ENCODE measurements around the gene CTBP2. TPM values are rescaled to one million over a fixed set of nuclear protein-coding genes. Genes with fewer than 3 reads are reported as not detected.

CTBP2 gene
- total RNA-seq, 2 experiments from 2014 or later, result 0.40 TPM; not detected in 1

DNA sequence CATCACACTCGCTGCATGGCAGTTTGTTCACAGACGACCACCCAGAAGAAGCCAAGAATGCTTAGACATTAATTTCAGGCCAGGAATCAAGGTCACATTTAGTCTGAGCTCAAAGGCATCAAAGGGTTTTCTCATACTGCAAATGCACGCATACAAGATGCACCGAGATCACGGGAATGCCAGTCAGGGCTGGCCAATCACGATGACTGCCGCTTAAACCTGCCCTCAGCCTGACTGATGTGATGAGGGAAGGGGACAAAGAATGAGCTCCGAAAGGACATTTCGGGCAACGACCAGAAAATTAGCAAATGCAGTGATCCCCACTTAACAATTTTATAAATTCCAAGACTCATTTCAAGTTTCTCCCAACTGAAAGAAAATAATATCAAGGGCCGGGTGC lies 20.2 kb downstream of the CTBP2 start:
- ChIA-PET POLR2A (no interaction called here), CTCF (no interaction called here)
- H3K4me1 Mint-ChIP-seq, result no peaks in the 10 kb centered on the region

DNA sequence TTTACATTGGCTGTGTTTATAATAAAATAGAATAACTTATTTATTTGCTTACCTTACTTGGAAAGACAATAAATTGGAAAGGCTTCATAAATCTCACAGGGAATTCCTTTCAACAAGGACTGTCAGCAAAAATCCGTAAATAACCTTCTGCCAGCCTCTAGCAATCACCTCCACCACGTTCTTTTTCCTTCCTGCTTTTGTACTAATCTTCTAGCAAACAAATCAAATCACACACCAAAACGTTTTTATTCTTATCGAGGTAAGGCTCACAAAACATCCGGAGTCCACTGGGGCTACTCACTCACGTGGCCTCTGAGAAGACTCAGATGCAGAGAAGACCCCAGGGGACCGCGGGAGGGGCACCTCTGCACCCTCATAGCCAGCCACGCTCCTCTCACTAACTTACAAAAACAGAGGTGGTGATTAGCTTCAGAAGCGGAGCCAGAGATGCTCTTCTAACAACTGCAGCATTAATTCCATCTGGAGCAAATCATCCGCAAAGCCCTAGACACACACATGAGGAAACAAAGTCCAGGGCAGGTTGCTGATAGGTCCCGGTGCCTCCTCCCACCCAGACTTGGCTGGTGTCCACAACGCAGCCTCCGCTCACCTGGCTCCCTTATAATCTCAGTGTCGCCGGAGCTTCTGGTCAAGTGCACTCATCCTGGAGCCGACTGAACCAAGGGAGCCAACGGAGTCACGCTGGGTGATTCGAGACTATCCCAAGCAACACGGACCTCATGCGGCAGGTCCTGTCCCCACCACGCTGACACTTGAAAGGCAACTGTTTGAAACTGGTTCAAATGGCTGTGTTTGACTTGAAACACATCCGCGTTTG lies 22.5 kb downstream of the CTBP2 start:
- H3K36me3 Mint-ChIP-seq (ENCODE audit: low read depth), result no peaks in the 10 kb centered on the region
- no peaks in the 10 kb centered on the region for H3K9me3 Mint-ChIP-seq
- no peaks in the 10 kb centered on the region for H3K27me3 Mint-ChIP-seq
- no peaks in the 10 kb centered on the region for H3K4me1 Mint-ChIP-seq
- no peak overlapping the region for H3K27ac Mint-ChIP-seq
- CTCF ChIA-PET, result no interaction called here
- H3K4me3 Mint-ChIP-seq, result no peak overlapping the region
- POLR2A ChIA-PET, result no interaction called here
- no peak for DNase-seq

More for the DNA sequence above, 20.2 kb downstream of the CTBP2 start:
- no peaks in the 10 kb centered on the region for H3K36me3 Mint-ChIP-seq (ENCODE audit: low read depth)
- no peak overlapping the region for H3K27ac Mint-ChIP-seq
- no peaks in the 10 kb centered on the region for H3K9me3 Mint-ChIP-seq
- no peak overlapping the region for H3K4me3 Mint-ChIP-seq
- no peak for DNase-seq
- peaks cover 13% of the 10 kb centered on the region for H3K27me3 Mint-ChIP-seq

GRCh38 chr10:125136087-125136486 lies 24.3 kb downstream of the CTBP2 start:
- Mint-ChIP-seq H3K27me3 (no peaks in the 10 kb centered on the region), H3K36me3 (ENCODE audit: low read depth) (no peaks in the 10 kb centered on the region), H3K4me3 (no peak overlapping the region), H3K9me3 (no peaks in the 10 kb centered on the region), H3K27ac (no peak overlapping the region), H3K4me1 (no peaks in the 10 kb centered on the region)
- ChIA-PET CTCF (interaction anchor here (1.1 kb wide), 1 partner anchor 12 kb away, joined by 3 read pairs; no protein-coding TSS in a partner anchor), POLR2A (no interaction called here)
- no peak for DNase-seq

GRCh38 chr10:125135771-125136035 lies 24.7 kb downstream of the CTBP2 start:
- no peak for DNase-seq
- no peaks in the 10 kb centered on the region for H3K27me3 Mint-ChIP-seq
- no peak overlapping the region for H3K27ac Mint-ChIP-seq
- no peaks in the 10 kb centered on the region for H3K4me1 Mint-ChIP-seq
- H3K9me3 Mint-ChIP-seq, result no peaks in the 10 kb centered on the region
- H3K36me3 Mint-ChIP-seq (ENCODE audit: low read depth), result no peaks in the 10 kb centered on the region
- CTCF ChIA-PET, result interaction anchor here (0.7 to 1.1 kb wide), 2 partner anchors 12 to 19 kb away, joined by 3 to 4 read pairs; no protein-coding TSS in a partner anchor
- H3K4me3 Mint-ChIP-seq, result no peak overlapping the region
- POLR2A ChIA-PET, result no interaction called here

- no peaks in the 10 kb centered on the region for H3K36me3 Mint-ChIP-seq (ENCODE audit: low read depth)
- H3K27ac Mint-ChIP-seq, result no peak overlapping the region
- H3K4me3 Mint-ChIP-seq, result no peak overlapping the region
- ChIA-PET CTCF (interaction anchor here (0.7 to 1.1 kb wide), 2 partner anchors 12 to 19 kb away, joined by 3 to 4 read pairs; no protein-coding TSS in a partner anchor), POLR2A (no interaction called here)
- H3K27me3 Mint-ChIP-seq, result no peaks in the 10 kb centered on the region
- no peak for DNase-seq
- no peaks in the 10 kb centered on the region for H3K4me1 Mint-ChIP-seq
- H3K9me3 Mint-ChIP-seq, result no peaks in the 10 kb centered on the region
Observed at GRCh38 chr10:125134916-125135770, 25.2 kb downstream of the CTBP2 start.

GRCh38 chr10:125134483-125134848 lies 25.9 kb downstream of the CTBP2 start:
- Mint-ChIP-seq H3K36me3 (ENCODE audit: low read depth) (no peaks in the 10 kb centered on the region), H3K4me1 (no peaks in the 10 kb centered on the region), H3K9me3 (no peaks in the 10 kb centered on the region), H3K4me3 (no peak overlapping the region), H3K27me3 (no peaks in the 10 kb centered on the region), H3K27ac (no peak overlapping the region)
- POLR2A ChIA-PET, result no interaction called here
- CTCF ChIA-PET, result no interaction called here
- no peak for DNase-seq

- H3K27ac Mint-ChIP-seq, result no peak overlapping the region
- ChIA-PET CTCF (no interaction called here), POLR2A (no interaction called here)
- H3K4me3 Mint-ChIP-seq, result no peak overlapping the region
- DNase-seq, result no peak
- H3K9me3 Mint-ChIP-seq, result no peaks in the 10 kb centered on the region
- no peaks in the 10 kb centered on the region for H3K4me1 Mint-ChIP-seq
- H3K27me3 Mint-ChIP-seq, result no peaks in the 10 kb centered on the region
- H3K36me3 Mint-ChIP-seq (ENCODE audit: low read depth), result no peaks in the 10 kb centered on the region
Observed at GRCh38 chr10:125133696-125134482, 26.5 kb downstream of the CTBP2 start.

- Mint-ChIP-seq H3K27me3 (no peaks in the 10 kb centered on the region), H3K4me3 (no peak overlapping the region), H3K9me3 (no peaks in the 10 kb centered on the region), H3K36me3 (ENCODE audit: low read depth) (no peaks in the 10 kb centered on the region), H3K4me1 (no peaks in the 10 kb centered on the region), H3K27ac (no peak overlapping the region)
- POLR2A ChIA-PET, result no interaction called here
- CTCF ChIA-PET, result interaction anchor here (0.7 kb wide), 1 partner anchor 605 kb away, joined by 4 read pairs; no protein-coding TSS in a partner anchor
- DNase-seq, result no peak
Observed at GRCh38 chr10:125132344-125132743, 28.0 kb downstream of the CTBP2 start.

GRCh38 chr10:125130916-125131315 lies 29.4 kb downstream of the CTBP2 start:
- CTCF ChIA-PET, result no interaction called here
- no peak overlapping the region for H3K27ac Mint-ChIP-seq
- H3K27me3 Mint-ChIP-seq, result no peaks in the 10 kb centered on the region
- H3K36me3 Mint-ChIP-seq (ENCODE audit: low read depth), result no peaks in the 10 kb centered on the region
- POLR2A ChIA-PET, result no interaction called here
- H3K9me3 Mint-ChIP-seq, result no peaks in the 10 kb centered on the region
- no peak overlapping the region for H3K4me3 Mint-ChIP-seq
- DNase-seq, result no peak
- H3K4me1 Mint-ChIP-seq, result no peaks in the 10 kb centered on the region

DNA sequence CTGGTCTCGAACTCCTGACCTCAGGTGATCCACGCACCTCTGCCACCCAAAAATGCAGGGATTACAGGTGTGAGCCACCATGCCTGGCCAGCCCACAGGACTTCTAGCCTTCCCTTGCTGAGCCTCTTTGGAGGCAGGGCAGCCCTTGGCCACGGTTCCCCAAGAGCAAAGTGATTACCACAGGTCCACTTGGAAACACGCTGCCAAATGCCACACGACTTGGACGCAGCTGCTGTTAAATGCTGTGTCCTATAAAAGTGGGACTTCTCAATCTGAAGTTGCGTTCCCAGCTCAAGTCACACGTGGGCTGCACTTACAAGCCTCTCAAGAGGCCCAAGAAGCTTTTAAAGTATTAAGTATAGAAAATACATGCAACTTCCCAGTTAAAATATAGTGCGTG lies 30.1 kb downstream of the CTBP2 start:
- no peak overlapping the region for H3K4me3 Mint-ChIP-seq
- H3K36me3 Mint-ChIP-seq (ENCODE audit: low read depth), result no peaks in the 10 kb centered on the region

DNA sequence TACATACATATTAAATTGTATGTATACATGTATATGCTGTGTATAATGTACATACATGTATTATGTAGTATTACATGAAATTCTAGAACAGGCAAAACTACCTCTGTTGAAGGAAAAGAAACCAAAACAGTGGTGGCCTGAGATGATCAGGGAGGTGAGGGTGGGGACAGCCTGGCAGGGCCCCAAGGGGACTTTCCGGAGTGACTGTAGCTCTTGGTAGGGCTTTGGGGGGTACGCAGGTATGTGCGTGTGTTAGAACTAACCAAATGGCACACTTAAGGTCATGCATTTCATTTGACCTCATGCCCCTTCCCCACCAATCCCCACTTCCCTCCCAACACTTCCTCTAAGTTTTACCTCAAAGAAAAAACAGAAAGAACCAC lies 31.3 kb downstream of the CTBP2 start:
- no peak overlapping the region for H3K27ac Mint-ChIP-seq
- ChIA-PET POLR2A (no interaction called here), CTCF (no interaction called here)
- H3K36me3 Mint-ChIP-seq (ENCODE audit: low read depth), result no peaks in the 10 kb centered on the region
- H3K4me3 Mint-ChIP-seq, result no peak overlapping the region
- no peaks in the 10 kb centered on the region for H3K9me3 Mint-ChIP-seq
- H3K27me3 Mint-ChIP-seq, result no peaks in the 10 kb centered on the region
- no peaks in the 10 kb centered on the region for H3K4me1 Mint-ChIP-seq
- no peak for DNase-seq

More for the DNA sequence above, 30.1 kb downstream of the CTBP2 start:
- H3K4me1 Mint-ChIP-seq, result no peaks in the 10 kb centered on the region
- no peak for DNase-seq
- no peaks in the 10 kb centered on the region for H3K27me3 Mint-ChIP-seq
- POLR2A ChIA-PET, result no interaction called here
- no peaks in the 10 kb centered on the region for H3K9me3 Mint-ChIP-seq
- CTCF ChIA-PET, result no interaction called here
- H3K27ac Mint-ChIP-seq, result no peak overlapping the region

- H3K27ac Mint-ChIP-seq, result no peak overlapping the region
- no peak overlapping the region for H3K4me3 Mint-ChIP-seq
- no peak for DNase-seq
- H3K36me3 Mint-ChIP-seq (ENCODE audit: low read depth), result no peaks in the 10 kb centered on the region
- H3K27me3 Mint-ChIP-seq, result no peaks in the 10 kb centered on the region
- H3K9me3 Mint-ChIP-seq, result no peaks in the 10 kb centered on the region
- ChIA-PET POLR2A (no interaction called here), CTCF (no interaction called here)
- no peaks in the 10 kb centered on the region for H3K4me1 Mint-ChIP-seq
Observed at GRCh38 chr10:125128397-125129075, 31.8 kb downstream of the CTBP2 start.

- no peaks in the 10 kb centered on the region for H3K27me3 Mint-ChIP-seq
- no peak overlapping the region for H3K4me3 Mint-ChIP-seq
- DNase-seq, result no peak
- H3K4me1 Mint-ChIP-seq, result no peaks in the 10 kb centered on the region
- no peaks in the 10 kb centered on the region for H3K36me3 Mint-ChIP-seq (ENCODE audit: low read depth)
- ChIA-PET CTCF (no interaction called here), POLR2A (no interaction called here)
- H3K9me3 Mint-ChIP-seq, result no peaks in the 10 kb centered on the region
- H3K27ac Mint-ChIP-seq, result no peak overlapping the region
Observed at GRCh38 chr10:125127986-125128385, 32.4 kb downstream of the CTBP2 start.

Data from activated CD4-positive, alpha-beta T cell treated with anti-CD3 and anti-CD28 coated beads, Interleukin-2, amount 10 ng/mL, durations not matched to agents 7 days and 5 days (primary cell).